Uterus (tissue), 4 donors: ENCODE measurements around the gene FDX2. TPM values are rescaled to one million over a fixed set of nuclear protein-coding genes. Genes with fewer than 3 reads are reported as not detected.

Source experiments
- DNase-seq, 2 donors: peaks; one replicate each; pipeline ENCODE4 v3.0.0-alpha.2; 2019 to 2020
- H3K27ac ChIP-seq, 2 donors: fragments of 200-600 bp; sonication (generic); 1 replicate in 1 of 2; 2 replicates in 1 of 2; pipeline ENCODE4 v1.5.1; 2016 to 2018
- H3K27me3 ChIP-seq, 2 donors: fragments of 200-600 bp; sonication (generic); one replicate each; pipeline ENCODE4 v1.5.1; 2018 to 2019; ENCODE audit warnings: control low read depth in 1 of 2
- H3K36me3 ChIP-seq, 2 donors: fragments of 200-600 bp; sonication (generic); one replicate each; pipeline ENCODE4 v1.5.1; 2019; ENCODE audit warnings: control low read depth in 1 of 2
- H3K4me1 ChIP-seq, 2 donors: fragments of 200-600 bp; sonication (generic); one replicate each; pipeline ENCODE4 v1.5.1; 2018 to 2019; ENCODE audit warnings: control low read depth in 1 of 2
- H3K4me3 ChIP-seq, 2 donors: fragments of 200-600 bp; sonication (generic); 1 replicate in 1 of 2; 2 replicates in 1 of 2; pipeline ENCODE4 v1.5.1; 2018 to 2019; ENCODE audit warnings: mild to moderate bottlenecking in 1 of 2
- H3K9me3 ChIP-seq, 2 donors: fragments of 200-600 bp; sonication (generic); one replicate each; pipeline ENCODE4 v1.5.1; 2019; ENCODE audit warnings: control low read depth in 1 of 2
- POLR2A ChIP-seq, 2 donors: fragments of 450-650 bp; IDR thresholded peaks; one replicate each; pipeline ENCODE4 v1.6.1; 2016; ENCODE audit warnings: antibody characterized with exemption in 2 of 2, mild to moderate bottlenecking in 1 of 2, moderate library complexity in 1 of 2
- intact Hi-C: fragments of 100-400 bp; cut with DNase I; formaldehyde crosslinking; loops from one replicate; pipeline ENCODE4 v1.15.1; 2023; ENCODE audit warnings: low total_unique reads
- total RNA-seq, 4 donors: library from RNA; depleted of rRNA in 3 of 4; stranded (reverse); fragments of >200 nt in 3 of 4; gene quantifications; one replicate each; pipeline versions ENCODE4 v1.1.0 to v1.2.4, GENCODE V29; 2014 to 2023
- TF ChIP-seq, protein P1 (sequence below), 4 experiments: fragments of 200-600 bp in 2 of 4; fragments of 450-650 bp in 2 of 4; sonication (generic) in 2 of 4; IDR thresholded peaks; one replicate each; pipeline ENCODE4 v1.5.1; 2016 to 2019; ENCODE audit warnings: antibody characterized with exemption in 4 of 4, mild to moderate bottlenecking in 2 of 4, moderate library complexity in 1 of 4
- donor health status: DM: yes; HTN: yes; CAD: no.

Gene FDX2
- 10 to 100 TPM in 1 of 4 donors, 1 to 10 TPM in 3; 1.5 to 12.7 (median 4.9) TPM for total RNA-seq

DNA sequence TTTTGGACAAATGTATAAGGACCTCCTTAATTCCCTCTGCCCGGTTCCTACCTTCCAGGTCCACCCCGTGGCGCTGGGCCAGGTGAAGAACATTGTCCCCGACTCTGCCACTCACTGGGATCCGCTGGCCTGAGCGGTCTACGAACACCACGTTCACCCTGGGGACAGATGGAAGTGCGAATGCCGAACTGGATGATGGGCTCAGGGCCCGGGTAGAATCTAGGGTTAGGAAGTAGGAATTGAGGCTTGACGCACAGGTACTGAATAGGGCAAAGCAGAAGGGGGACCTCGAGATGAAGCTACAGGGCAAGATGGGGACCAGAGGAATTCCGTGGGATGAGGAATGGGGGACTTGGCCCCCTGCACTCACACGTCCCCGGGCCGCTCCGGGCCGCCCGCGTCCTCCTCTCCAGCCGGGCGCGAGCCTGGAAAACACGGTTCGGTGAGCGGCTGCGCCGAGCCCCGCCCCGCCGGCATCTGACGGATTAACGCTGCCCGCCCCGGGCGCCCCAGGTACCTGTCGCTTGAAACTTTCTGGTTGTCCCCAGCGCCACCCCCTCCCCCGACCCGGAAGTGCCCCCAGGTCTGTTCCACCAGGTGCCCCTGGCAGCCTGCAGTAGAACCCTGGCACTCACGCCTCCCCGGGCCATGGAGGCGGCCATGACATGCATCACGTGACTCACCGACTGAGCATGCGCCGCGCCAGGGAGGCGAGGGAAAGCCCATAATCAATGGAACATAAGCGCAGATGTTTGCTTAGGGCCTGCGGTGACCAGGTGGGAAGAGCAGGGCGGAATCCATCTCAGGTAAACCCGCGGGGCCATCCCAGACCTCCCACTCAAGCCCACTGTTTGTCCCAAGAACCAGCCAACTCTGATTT lies at the start of gene FDX2:
Gene FDX2 (minus strand): TSS at position 681 of the 880 bp plus-strand sequence. CDS start 19 bp downstream, at position 662.
- H3K27me3 ChIP-seq: no peaks in the 10 kb centered on the region
- H3K4me3 ChIP-seq: peak within 1 kb of the TSS; percentile 73 to 85
- H3K36me3 ChIP-seq: no peaks in the 10 kb centered on the region
- TF ChIP-seq, protein P1, sequence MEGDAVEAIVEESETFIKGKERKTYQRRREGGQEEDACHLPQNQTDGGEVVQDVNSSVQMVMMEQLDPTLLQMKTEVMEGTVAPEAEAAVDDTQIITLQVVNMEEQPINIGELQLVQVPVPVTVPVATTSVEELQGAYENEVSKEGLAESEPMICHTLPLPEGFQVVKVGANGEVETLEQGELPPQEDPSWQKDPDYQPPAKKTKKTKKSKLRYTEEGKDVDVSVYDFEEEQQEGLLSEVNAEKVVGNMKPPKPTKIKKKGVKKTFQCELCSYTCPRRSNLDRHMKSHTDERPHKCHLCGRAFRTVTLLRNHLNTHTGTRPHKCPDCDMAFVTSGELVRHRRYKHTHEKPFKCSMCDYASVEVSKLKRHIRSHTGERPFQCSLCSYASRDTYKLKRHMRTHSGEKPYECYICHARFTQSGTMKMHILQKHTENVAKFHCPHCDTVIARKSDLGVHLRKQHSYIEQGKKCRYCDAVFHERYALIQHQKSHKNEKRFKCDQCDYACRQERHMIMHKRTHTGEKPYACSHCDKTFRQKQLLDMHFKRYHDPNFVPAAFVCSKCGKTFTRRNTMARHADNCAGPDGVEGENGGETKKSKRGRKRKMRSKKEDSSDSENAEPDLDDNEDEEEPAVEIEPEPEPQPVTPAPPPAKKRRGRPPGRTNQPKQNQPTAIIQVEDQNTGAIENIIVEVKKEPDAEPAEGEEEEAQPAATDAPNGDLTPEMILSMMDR (IDR thresholded peaks at IDR 0.05): no peak
- TF ChIP-seq POLR2A (IDR thresholded peaks at IDR 0.05): no peak
- H3K9me3 ChIP-seq: no peaks in the 10 kb centered on the region
- peak within 1 kb of the TSS; percentile 15 to 71 for H3K27ac ChIP-seq
- H3K4me1 ChIP-seq: peaks cover 0 to 9% of the 10 kb centered on the region in 2 donors
- intact Hi-C loops: no loop called here
- DNase-seq: peak; percentile 78 to 85

DNA sequence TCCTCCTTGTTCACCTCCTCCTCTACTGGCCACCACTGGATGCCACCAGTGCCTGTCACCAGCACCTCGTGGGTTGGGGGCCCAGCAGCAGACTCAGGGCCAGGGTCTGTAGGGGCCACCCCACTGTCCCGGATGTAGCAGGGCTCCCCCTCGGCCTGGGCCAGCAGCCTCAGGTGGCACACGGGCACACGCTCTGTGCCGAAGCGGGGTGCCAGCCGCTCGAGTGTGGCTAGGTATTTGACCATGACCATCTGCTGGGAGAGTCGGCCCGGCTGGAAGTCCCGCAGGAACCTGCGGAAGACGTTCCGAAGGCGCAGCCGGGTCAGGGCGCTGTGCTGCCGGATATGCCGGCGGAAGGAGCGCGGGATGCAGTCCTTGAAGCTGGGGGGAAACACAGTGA lies 49.7 kb upstream of the FDX2 start:
- intact Hi-C loops: no loop called here

DNA sequence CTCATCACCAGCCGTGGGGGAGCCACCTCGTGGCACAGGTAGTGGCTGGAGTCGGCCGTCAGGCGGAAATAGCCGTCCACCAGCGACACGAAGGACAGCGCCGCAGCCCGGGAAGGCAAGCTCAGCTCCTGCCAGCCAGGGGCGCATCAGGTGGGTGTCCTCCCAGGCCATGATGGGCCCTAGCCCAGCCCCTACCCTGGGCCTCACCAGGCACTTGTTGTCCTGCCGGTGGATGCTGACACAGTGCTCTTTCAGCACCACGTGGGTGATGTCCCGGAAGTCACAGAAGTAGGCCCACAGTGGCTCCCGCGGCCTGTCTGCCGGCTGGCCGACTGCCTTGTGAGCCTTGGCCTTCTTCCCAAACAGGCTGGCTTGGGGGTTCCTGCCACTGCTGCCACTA lies 48.8 kb upstream of the FDX2 start:
- intact Hi-C loops: no loop called here
- no peaks in the 10 kb centered on the region for H3K36me3 ChIP-seq
- TF ChIP-seq POLR2A (IDR thresholded peaks at IDR 0.05): no peak
- TF ChIP-seq, protein P1 (IDR thresholded peaks at IDR 0.05): no peak
- no peak overlapping the region for H3K4me3 ChIP-seq
- H3K4me1 ChIP-seq: no peaks in the 10 kb centered on the region
- DNase-seq: no peak
- H3K27ac ChIP-seq: no peak overlapping the region
- no peaks in the 10 kb centered on the region for H3K27me3 ChIP-seq
- H3K9me3 ChIP-seq: no peaks in the 10 kb centered on the region

More for the DNA sequence above, 49.7 kb upstream of the FDX2 start:
- H3K27ac ChIP-seq: no peak overlapping the region
- no peaks in the 10 kb centered on the region for H3K27me3 ChIP-seq
- no peak overlapping the region for H3K4me3 ChIP-seq
- H3K4me1 ChIP-seq: no peaks in the 10 kb centered on the region
- DNase-seq: no peak
- H3K9me3 ChIP-seq: no peaks in the 10 kb centered on the region
- TF ChIP-seq POLR2A (IDR thresholded peaks at IDR 0.05): no peak
- TF ChIP-seq, protein P1 (IDR thresholded peaks at IDR 0.05): no peak
- H3K36me3 ChIP-seq: no peaks in the 10 kb centered on the region

DNA sequence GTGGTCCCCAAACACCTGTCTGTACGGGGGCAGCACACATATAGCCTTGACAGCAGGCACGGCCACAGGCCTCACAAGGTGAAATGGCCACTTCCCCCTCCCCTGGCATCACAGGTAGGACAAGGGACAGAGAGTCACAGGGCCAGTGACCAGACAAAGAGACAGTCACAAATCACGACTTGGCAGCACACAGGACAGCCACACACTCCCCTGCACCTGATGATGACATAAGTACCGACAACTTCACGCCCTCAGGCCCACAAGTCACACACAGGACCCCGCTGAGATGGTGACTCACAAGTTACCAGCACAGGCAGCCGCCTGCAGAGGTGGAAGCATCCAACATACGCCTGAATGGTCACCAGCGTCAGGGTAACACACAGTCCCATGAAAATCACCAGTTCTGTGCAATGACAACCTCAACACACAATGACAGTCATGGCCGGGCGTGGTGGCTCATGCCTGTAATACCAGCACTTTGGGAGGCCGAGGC lies 48.0 kb upstream of the FDX2 start:
- no peaks in the 10 kb centered on the region for H3K9me3 ChIP-seq
- no peaks in the 10 kb centered on the region for H3K36me3 ChIP-seq
- no peaks in the 10 kb centered on the region for H3K27me3 ChIP-seq
- H3K27ac ChIP-seq: no peak overlapping the region
- H3K4me3 ChIP-seq: no peak overlapping the region
- no peak for DNase-seq
- no peak for TF ChIP-seq POLR2A (IDR thresholded peaks at IDR 0.05)
- TF ChIP-seq, protein P1 (IDR thresholded peaks at IDR 0.05): no peak
- intact Hi-C loops: no loop called here
- no peaks in the 10 kb centered on the region for H3K4me1 ChIP-seq

DNA sequence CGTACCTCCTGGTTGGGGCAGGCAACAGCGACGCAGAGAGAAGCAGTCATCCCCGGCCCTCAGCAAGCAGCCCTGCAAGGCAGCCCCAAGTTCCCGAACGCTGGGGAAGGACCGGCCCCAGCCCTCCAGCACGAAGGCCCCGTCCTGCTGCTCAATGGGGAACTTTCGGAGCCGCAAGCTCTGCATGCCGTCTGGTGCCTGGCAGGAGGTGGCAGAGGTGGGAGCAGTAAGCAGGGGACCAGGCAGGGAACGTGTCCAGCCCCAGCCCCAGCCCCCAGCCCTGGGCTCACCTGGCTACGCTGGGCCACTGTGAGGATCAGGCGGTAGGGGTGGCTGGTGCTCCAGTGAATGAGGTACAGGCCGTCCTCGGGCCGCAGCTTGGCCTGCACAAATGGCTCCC lies 46.4 kb upstream of the FDX2 start:
- Histone ChIP-seq H3K4me1 (no peaks in the 10 kb centered on the region), H3K9me3 (no peaks in the 10 kb centered on the region), H3K27ac (no peak overlapping the region), H3K36me3 (no peaks in the 10 kb centered on the region), H3K4me3 (no peak overlapping the region), H3K27me3 (no peaks in the 10 kb centered on the region)
- TF ChIP-seq POLR2A (IDR thresholded peaks at IDR 0.05): no peak
- TF ChIP-seq, protein P1 (IDR thresholded peaks at IDR 0.05): no peak
- no peak for DNase-seq
- intact Hi-C loops: no loop called here
